Transverse colon (tissue), 4 donors: ENCODE results near the gene LPIN1. TPM values are rescaled to one million over a fixed set of nuclear protein-coding genes. Genes with fewer than 3 reads are reported as not detected.

ENCODE experiments used
- DNase-seq: peaks from one replicate; pipeline ENCODE4 v3.0.0-alpha.2; 2019
- H3K27ac ChIP-seq, 4 donors: fragments of 200-600 bp; sonication (generic); 2 replicates each; pipeline ENCODE4 v1.5.1; 2016 to 2018; ENCODE audit warnings: inconsistent platforms in 4 of 4
- H3K27me3 ChIP-seq: fragments of 200-600 bp; sonication (generic); 2 replicates; pipeline ENCODE4 v1.5.1; 2017; ENCODE audit warnings: inconsistent platforms
- H3K36me3 ChIP-seq, 4 donors: fragments of 200-600 bp; sonication (generic); 2 replicates each; pipeline ENCODE4 v1.5.1; 2017 to 2019; ENCODE audit warnings: inconsistent platforms in 4 of 4
- H3K4me1 ChIP-seq, 4 donors: fragments of 200-600 bp; sonication (generic); 2 replicates each; pipeline ENCODE4 v1.5.1; 2017 to 2020; ENCODE audit warnings: inconsistent platforms in 4 of 4
- H3K4me3 ChIP-seq, 4 donors: fragments of 200-600 bp; sonication (generic); 1 replicate in 1 of 4; 2 replicates in 3 of 4; pipeline versions ENCODE4 v1.5.1 to v1.6.1; 2017 to 2019; ENCODE audit warnings: inconsistent platforms in 4 of 4
- H3K9me3 ChIP-seq, 2 donors: fragments of 200-600 bp; sonication (generic); 2 replicates each; pipeline ENCODE4 v1.5.1; 2017 to 2019; ENCODE audit warnings: inconsistent platforms in 2 of 2
- CTCF ChIP-seq, 5 experiments: fragments of 200-600 bp in 3 of 5; fragments of 450-650 bp in 2 of 5; sonication (generic) in 3 of 5; IDR thresholded peaks; 1 replicate in 2 of 5; 2 replicates in 3 of 5; pipeline ENCODE4 v1.5.1; 2016 to 2017; ENCODE audit warnings: antibody characterized with exemption in 5 of 5, inconsistent platforms in 3 of 5, mild to moderate bottlenecking in 2 of 5, moderate library complexity in 1 of 5
- EP300 ChIP-seq: sonication (generic); formaldehyde crosslinking; IDR thresholded peaks from one replicate; pipeline ENCODE4 v1.6.1; 2017; ENCODE audit warnings: antibody characterized with exemption, low read depth
- POLR2A ChIP-seq: fragments of 450-650 bp; IDR thresholded peaks from one replicate; pipeline ENCODE4 v1.6.1; 2016; ENCODE audit warnings: antibody characterized with exemption, mild to moderate bottlenecking, moderate library complexity
- POLR2AphosphoS5 ChIP-seq, 3 donors: sonication (generic); formaldehyde crosslinking; IDR thresholded peaks; one replicate each; pipeline ENCODE4 v1.6.1; 2016; ENCODE audit warnings: antibody characterized with exemption in 3 of 3
- WGBS, 2 donors: methylation state at CpG; one replicate each; pipeline ENCODE4 v1.1.5; 2018; ENCODE audit warnings: low coverage in 1 of 2; 5-methylcytosine and 5-hydroxymethylcytosine counted together
- in situ Hi-C, 4 donors: fragments of 200-750 bp; cut with MboI; loops; one replicate each; pipeline versions ENCODE4 v1.15.0 to v1.15.1; 2017; ENCODE audit warnings: low sequenced_read_pairs in 3 of 4, low pct_ligation_motif_present in 1 of 4, low pct_unique_long_range_greater_than_20kb in 1 of 4
- intact Hi-C: fragments of 100-400 bp; cut with DNase I; formaldehyde crosslinking; loops from one replicate; pipeline ENCODE4 v1.15.1; 2023; ENCODE audit warnings: low total_unique reads
- total RNA-seq, 4 donors: library from RNA; depleted of rRNA; stranded (reverse); fragments of >200 nt; gene quantifications; one replicate each; pipeline ENCODE4 v1.1.0, GENCODE V29; 2016

LPIN1 gene
- total RNA-seq, 4 donors from 2014 or later = 19.7 to 62.1 (median 26.6) TPM

DNA sequence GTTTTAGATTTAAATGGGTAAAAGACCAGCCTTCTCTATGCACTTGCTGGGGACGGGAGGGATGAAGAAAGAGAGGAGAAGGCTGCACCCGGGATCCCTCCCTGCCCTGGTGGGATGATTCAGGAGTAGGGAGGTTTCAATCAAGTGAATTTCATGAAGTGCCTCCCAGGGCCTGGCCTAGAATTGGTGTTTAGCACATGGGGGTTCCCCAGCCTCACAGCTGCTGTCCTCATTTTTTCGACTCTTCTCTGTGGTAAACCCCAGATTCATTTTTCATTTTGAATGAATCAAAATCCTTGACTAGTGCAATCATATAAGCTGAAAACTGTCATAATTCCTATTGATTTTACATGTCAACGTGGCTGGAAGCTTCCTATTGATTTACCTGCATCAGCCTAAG, 81.1 kb downstream of the LPIN1 start:
- H3K9me3 ChIP-seq = no peaks in the 10 kb centered on the region
- intact Hi-C loops = no loop called here
- TF ChIP-seq CTCF (IDR thresholded peaks at IDR 0.05) (no peak), POLR2A (no peak), POLR2AphosphoS5 (IDR thresholded peaks at IDR 0.05) (no peak), EP300 (no peak)
- no peak for DNase-seq
- no peak overlapping the region for H3K27ac ChIP-seq
- 76 to 100% methylated on average over 1 to 4 of the region's 4 CpGs for WGBS, 2 donors
- H3K27me3 ChIP-seq = no peaks in the 10 kb centered on the region
- H3K36me3 ChIP-seq = peaks cover 0 to 20% (median 2%) of the 10 kb centered on the region in 4 donors
- H3K4me3 ChIP-seq = no peak overlapping the region
- peaks cover 8 to 36% (median 24%) of the 10 kb centered on the region in 4 donors for H3K4me1 ChIP-seq
- in situ Hi-C loops = loop anchor here in 3 of 4 donors (25.0 kb wide), 3 partner anchors 560 to 1185 kb away; partner anchors contain the start of gene TRIB2 (in 2 of the 3)

DNA sequence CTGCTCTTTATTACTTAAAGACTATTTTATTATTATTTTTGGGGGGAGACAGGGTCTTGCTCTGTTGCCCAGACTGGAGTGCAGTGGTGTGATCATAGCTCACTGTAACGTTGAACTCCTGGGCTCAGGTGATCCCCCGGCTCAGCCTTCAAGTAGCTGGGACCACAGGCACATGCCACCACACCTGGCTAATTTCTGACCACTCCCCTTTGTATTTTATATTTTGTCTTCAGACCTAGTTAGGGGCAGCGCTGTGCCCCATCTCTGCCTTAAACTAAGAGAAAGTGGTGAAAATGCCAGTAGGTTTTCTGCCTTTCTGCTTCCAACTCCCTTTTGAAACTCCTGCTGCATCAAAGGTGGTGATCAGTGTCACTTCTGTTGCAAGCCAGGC, 82.5 kb downstream of the LPIN1 start:
- Histone ChIP-seq H3K27me3 (no peaks in the 10 kb centered on the region), H3K36me3 (peaks cover 0 to 18% (median 2%) of the 10 kb centered on the region in 4 donors), H3K9me3 (no peaks in the 10 kb centered on the region), H3K4me3 (no peak overlapping the region), H3K4me1 (peaks cover 8 to 23% (median 20%) of the 10 kb centered on the region in 4 donors), H3K27ac (peak overlapping the region; percentile 50 to 79 (median 72))
- 96% methylated on average over 3 of the region's 3 CpGs; no CpG with 5 or more reads in 1 of the 2 donors for WGBS, 2 donors
- intact Hi-C loops (no loop called here), in situ Hi-C loops (loop anchor here in 3 of 4 donors (25.0 kb wide), 3 partner anchors 558 to 1183 kb away; partner anchors contain the start of gene TRIB2 (in 2 of the 3))
- no peak for DNase-seq
- TF ChIP-seq POLR2AphosphoS5 (IDR thresholded peaks at IDR 0.05) (no peak), POLR2A (no peak), CTCF (IDR thresholded peaks at IDR 0.05) (no peak), EP300 (no peak)

DNA sequence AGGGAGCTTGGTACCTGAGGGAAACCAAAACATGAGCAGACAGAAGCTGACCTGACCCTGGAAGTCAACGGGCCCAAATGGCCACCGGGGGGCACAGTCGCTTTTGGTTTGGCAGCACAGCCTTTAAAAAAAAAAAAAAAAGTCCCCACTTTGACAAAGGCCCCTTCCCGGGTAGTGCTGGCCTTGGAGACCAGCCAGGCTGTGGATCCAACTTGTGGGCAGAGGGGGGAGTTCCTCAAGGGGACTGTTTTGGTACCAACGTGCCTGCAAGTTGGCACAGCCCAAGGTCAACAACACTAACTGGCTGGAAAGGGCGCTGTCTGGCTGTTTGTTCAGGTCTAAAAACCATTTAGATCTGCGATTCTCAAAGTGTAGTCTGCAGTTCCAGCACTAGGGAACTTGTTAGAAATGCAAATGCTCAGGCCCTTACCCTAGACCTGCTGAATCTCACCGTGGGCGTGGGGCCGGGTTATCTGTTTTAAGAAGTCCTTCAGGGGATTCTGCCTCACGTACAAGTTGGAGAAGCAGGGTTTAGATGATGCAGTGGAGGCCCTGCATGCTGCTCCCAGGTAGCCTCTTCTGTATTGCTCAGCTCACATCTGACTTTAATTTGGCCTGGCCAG, 83.0 kb downstream of the LPIN1 start:
- 14 to 17% methylated on average over 2 to 11 of the region's 11 CpGs for WGBS, 2 donors
- intact Hi-C loops = no loop called here
- in situ Hi-C loops = loop anchor here in 3 of 4 donors (25.0 kb wide), 3 partner anchors 558 to 1183 kb away; partner anchors contain the start of gene TRIB2 (in 2 of the 3)
- Histone ChIP-seq H3K27ac (peak overlapping the region; percentile 50 to 79 (median 72)), H3K9me3 (no peaks in the 10 kb centered on the region), H3K4me3 (peak overlapping the region in 1 of 4 donors; percentile 22), H3K4me1 (peaks cover 8 to 23% (median 20%) of the 10 kb centered on the region in 4 donors), H3K36me3 (peaks cover 0 to 13% (median 2%) of the 10 kb centered on the region in 4 donors), H3K27me3 (no peaks in the 10 kb centered on the region)
- peak; percentile 49 for DNase-seq
- TF ChIP-seq CTCF (IDR thresholded peaks at IDR 0.05) = peak in 3 of 5 experiments; percentile 24 to 30 (median 28)
- no peak for TF ChIP-seq POLR2AphosphoS5 (IDR thresholded peaks at IDR 0.05)

DNA sequence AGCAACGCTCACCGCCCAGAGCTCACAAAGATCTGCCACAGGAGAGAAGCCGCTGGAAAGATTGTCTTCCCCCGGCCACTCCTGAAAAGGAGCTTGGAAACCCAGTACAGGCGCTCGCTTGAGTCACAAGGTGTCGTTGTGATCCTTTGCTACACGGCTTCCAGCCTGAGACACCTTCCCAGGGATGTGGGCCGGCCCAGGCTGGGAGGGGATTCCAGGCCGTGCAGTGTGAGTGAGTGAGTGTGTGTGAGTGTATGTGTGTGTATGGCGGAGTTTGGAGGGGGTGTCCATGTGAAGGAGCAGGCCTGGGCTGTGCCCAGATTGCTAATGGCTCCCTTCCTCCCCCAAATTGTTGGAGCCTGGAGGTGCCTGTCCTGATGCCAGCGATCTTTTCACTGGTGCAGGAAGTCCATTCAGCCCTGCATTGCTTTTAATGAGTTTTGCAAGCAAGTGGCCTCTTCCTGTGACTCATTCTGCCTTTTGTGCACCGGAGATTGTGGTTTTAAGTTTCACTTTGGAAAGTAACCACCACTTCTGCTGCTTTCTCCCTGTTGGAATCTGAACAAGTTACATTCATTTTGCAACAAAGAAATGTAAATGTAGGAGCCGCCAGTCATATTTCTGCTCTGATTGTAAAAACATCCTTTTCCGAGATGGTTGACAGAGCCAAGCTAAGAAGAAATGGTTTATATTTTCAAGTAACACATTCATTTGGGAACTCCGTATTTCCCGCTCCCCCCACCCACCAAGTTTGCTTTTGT, 83.7 kb downstream of the LPIN1 start:
- H3K27me3 ChIP-seq = no peaks in the 10 kb centered on the region
- H3K9me3 ChIP-seq = no peaks in the 10 kb centered on the region
- H3K4me3 ChIP-seq = peak overlapping the region in 2 of 4 donors; percentile 3 to 22
- TF ChIP-seq EP300 = no peak
- TF ChIP-seq POLR2AphosphoS5 (IDR thresholded peaks at IDR 0.05) = peak; percentile 23 to 56 (median 27)
- no peak for TF ChIP-seq POLR2A
- peak in 2 of 5 experiments; percentile 9 to 10 for TF ChIP-seq CTCF (IDR thresholded peaks at IDR 0.05)
- in situ Hi-C loops (loop anchor here in 3 of 4 donors (25.0 kb wide), 3 partner anchors 557 to 1182 kb away; partner anchors contain the start of gene TRIB2 (in 2 of the 3)), intact Hi-C loops (no loop called here)
- peak overlapping the region; percentile 50 to 79 (median 72) for H3K27ac ChIP-seq
- H3K36me3 ChIP-seq = peaks cover 0 to 10% (median 0%) of the 10 kb centered on the region in 4 donors
- DNase-seq = peak; percentile 50
- 13 to 22% methylated on average over 9 to 17 of the region's 17 CpGs for WGBS, 2 donors
- H3K4me1 ChIP-seq = peaks cover 8 to 23% (median 20%) of the 10 kb centered on the region in 4 donors
